ENCODE measurements around the gene DMRT1.

DMRT1 gene

DNA sequence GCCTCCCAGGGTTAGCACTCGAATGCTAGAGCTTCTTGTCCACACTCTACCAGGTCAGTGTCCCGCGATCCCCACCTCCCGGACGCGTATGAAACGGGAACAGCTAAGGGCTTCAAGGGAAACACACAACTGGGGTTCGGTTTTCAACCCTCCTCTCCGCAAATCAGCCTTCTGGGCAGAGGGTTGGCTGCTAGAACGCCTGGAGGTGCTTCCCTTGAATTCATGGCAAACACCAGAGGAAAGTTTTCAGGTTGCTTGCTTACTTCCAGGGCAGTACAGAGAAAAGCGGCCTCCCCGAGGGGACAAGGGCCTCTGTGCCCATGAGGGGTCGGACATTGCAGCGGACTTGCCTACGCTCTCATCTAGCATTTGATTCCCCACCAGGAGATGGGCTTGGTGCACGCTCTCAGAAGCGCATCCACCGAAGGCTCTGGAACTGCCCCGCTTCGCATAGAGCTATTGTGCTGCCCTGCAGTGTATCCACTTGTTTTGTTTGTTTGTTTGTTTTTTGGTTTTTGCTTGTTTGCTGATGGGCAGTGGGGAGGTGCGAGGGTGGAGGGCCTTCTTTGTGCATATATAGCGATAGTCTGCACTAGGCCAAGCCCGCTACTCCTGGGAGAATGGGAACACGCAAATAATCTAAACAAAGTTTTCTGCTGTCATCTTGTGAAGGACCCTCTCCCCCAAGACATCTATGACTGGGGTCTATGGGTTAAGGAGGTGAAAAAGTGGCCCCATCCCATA is 133.7 kb downstream of the DMRT1 start:
- POLR2A ChIA-PET (ENCODE audit: low non-redundant PET), result no interaction called here

DNA sequence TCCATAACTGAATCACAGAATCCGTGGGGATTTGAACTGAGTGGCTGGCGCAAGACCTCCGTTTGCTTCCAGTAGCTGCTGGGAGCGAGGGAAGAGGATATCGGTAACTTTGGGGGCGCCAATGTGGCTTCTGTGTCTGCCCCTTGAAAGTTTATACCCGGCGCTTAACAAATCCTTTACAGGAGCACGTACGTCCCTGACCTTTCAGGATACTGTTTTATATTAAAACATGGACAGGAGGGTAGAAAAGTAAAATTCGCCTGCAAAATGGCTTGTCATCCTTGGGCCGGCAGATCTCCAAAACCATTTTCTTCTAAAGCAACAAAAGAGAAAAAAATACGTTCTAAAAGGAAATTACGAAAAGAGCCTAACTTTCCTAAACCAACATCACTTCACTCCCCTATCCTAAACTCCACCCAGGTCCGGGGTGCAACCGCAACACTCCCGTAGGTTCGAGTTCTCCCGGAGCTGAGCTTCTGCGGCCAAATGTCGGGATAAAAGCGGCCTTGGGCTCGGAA is 134.3 kb downstream of the DMRT1 start:
- no peak for DNase-seq (ENCODE audit: low spot score)
- ChIA-PET POLR2A (ENCODE audit: low non-redundant PET) (no interaction called here), CTCF (interaction anchor here (0.6 to 1.0 kb wide), 3 partner anchors 25 to 64 kb away, joined by 3 to 5 read pairs (median 5); no protein-coding TSS in a partner anchor)
- no peak overlapping the region for H3K27ac ChIP-seq
- TF ChIP-seq, protein P1, sequence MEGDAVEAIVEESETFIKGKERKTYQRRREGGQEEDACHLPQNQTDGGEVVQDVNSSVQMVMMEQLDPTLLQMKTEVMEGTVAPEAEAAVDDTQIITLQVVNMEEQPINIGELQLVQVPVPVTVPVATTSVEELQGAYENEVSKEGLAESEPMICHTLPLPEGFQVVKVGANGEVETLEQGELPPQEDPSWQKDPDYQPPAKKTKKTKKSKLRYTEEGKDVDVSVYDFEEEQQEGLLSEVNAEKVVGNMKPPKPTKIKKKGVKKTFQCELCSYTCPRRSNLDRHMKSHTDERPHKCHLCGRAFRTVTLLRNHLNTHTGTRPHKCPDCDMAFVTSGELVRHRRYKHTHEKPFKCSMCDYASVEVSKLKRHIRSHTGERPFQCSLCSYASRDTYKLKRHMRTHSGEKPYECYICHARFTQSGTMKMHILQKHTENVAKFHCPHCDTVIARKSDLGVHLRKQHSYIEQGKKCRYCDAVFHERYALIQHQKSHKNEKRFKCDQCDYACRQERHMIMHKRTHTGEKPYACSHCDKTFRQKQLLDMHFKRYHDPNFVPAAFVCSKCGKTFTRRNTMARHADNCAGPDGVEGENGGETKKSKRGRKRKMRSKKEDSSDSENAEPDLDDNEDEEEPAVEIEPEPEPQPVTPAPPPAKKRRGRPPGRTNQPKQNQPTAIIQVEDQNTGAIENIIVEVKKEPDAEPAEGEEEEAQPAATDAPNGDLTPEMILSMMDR (conservative IDR thresholded peaks at IDR 0.05; ENCODE audit: low read depth), result no peak

More for the DNA sequence above, 133.7 kb downstream of the DMRT1 start:
- TF ChIP-seq, protein P1 (conservative IDR thresholded peaks at IDR 0.05; ENCODE audit: low read depth), result no peak
- H3K27ac ChIP-seq, result no peak overlapping the region
- no peak for DNase-seq (ENCODE audit: low spot score)
- CTCF ChIA-PET, result interaction anchor here (0.6 to 1.0 kb wide), 2 partner anchors 26 to 47 kb away, joined by 5 read pairs; no protein-coding TSS in a partner anchor

DNA sequence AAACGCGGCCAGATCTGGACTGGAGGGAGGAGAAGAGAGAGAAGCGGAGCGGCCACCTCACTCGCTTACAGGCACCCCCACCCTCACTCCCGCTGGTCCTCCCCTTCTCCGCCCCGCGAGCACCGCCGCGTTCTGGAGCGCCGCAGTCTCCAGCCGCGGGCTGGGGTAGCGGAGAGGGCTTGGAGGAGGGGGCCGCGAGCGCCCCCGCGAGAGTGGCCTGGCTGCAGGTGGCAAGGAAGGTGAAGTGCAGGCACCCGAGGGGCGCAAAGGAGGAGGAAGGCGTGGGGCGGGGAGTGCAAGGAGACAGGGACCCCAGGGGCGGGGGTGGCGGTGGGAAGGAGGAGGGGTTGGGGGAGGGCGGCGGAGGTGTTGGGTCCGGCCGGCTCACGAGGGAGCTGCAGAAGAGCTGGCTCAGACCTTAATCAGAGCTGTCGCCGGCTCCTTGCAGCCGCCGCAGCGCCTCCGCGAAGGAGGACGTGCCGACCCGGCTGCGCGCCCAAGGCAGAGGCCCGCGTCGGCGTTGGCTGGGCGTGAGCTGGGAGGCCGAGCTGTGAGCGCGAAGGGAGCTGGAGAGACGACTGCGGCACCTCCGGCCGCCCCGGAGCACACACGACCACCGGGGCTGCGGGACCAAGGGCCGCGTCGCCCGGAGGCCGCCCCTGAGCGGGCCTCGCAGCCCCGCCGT is 134.9 kb downstream of the DMRT1 start, which contains the start of gene DMRT3:
DMRT3 (plus strand) TSS at position 398 of the 685 bp plus-strand sequence. CDS start 347 bp downstream, outside the sequence.
- ChIA-PET POLR2A (ENCODE audit: low non-redundant PET) (no interaction called here), CTCF (interaction anchor here (0.6 to 0.9 kb wide), 2 partner anchors 25 to 64 kb away, joined by 3 to 5 read pairs; no protein-coding TSS in a partner anchor)
- no peak within 1 kb of the TSS for H3K27ac ChIP-seq

DNA sequence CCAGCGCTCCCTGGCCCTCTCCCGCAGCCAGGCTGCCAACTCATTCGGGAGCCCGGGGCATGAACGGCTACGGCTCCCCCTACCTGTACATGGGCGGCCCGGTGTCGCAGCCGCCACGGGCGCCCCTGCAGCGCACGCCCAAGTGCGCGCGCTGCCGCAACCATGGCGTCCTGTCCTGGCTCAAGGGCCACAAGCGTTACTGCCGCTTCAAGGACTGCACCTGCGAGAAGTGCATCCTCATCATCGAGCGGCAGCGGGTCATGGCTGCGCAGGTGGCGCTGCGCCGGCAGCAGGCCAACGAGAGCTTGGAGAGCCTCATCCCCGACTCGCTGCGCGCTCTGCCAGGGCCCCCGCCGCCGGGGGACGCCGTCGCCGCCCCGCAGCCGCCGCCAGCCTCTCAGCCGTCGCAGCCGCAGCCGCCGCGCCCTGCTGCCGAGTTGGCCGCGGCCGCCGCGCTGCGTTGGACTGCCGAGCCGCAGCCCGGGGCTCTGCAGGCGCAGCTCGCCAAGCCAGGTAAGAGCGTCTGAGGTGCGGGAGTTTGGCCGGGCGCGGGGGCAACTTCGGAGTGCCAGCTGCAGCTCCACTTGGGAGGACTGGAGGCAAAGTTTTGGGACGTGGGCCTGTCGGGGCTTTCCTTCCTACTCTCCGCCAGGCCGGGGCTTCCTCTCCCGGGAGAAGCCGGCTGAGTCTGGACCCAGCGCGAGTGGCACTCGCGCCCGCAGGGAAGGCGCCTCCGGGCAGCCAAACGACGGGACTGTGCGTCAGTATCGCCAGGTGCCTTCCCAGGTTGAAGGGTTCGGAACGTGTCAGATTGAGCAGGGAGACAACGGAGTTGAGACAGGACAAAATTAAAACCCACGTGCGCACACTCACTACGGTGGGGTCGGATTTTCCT is 135.7 kb downstream of the DMRT1 start:
- POLR2A ChIA-PET (ENCODE audit: low non-redundant PET), result no interaction called here
- H3K27ac ChIP-seq, result no peak overlapping the region
- CTCF ChIA-PET, result interaction anchor here (0.6 kb wide), 1 partner anchor 52 kb away, joined by 3 read pairs; no protein-coding TSS in a partner anchor
- no peak for DNase-seq (ENCODE audit: low spot score)
- TF ChIP-seq, protein P1 (conservative IDR thresholded peaks at IDR 0.05; ENCODE audit: low read depth), result no peak

More for the DNA sequence above, 134.9 kb downstream of the DMRT1 start, which contains the start of gene DMRT3:
- DNase-seq (ENCODE audit: low spot score), result no peak
- TF ChIP-seq, protein P1 (conservative IDR thresholded peaks at IDR 0.05; ENCODE audit: low read depth), result no peak

DNA sequence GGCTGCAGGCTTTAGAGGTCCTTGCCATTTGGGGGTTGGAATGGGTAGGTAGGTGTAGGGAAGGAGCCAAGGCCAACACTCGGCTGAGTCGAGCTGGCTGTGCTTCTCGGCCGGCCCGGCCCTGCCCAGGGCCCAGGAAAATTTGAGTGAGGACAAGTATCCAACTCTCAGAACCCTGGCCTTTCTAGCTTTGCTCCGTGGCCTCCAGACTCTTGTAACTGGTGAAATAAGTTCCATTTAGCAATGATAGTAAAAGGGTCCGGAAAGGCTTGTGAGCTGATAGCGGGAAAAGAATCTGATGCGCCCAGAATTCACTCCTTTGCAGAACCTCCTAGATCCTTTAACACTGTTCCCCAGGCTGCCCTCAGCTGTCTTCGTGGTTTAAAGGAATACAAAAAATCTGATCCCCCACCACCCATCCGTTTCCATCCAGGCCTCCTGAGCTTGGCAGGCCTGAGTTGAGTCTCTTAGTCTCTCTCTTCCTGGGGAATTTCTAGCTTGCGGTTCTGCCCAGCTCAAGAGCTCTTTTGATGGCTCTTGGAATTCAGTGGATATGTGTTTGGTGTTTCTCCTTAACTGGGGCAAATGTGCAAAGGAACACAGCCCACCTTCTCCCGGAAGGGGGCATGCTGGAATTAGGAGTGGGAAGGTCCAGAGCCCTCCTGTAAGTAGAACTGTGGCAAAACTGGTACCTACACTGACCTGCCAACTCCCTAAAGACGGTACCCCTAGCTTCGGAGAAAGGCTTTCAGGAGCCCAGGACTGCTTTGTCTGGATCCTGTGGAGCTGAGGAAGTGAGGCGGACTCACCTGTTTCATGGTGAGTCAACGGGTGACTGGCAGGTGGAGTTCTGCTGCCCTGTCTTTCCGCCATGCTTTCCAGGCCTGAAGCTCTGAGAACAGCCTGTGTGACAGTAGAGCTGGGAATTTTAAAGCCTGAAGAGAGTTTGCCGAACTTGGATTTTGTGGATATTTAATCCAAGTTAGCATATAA is 136.6 kb downstream of the DMRT1 start:
- TF ChIP-seq, protein P1 (conservative IDR thresholded peaks at IDR 0.05; ENCODE audit: low read depth), result no peak
- ChIA-PET POLR2A (ENCODE audit: low non-redundant PET) (no interaction called here), CTCF (interaction anchor here (0.6 to 0.8 kb wide), 4 partner anchors 31 to 1555 kb away, joined by 3 to 5 read pairs (median 3); no protein-coding TSS in a partner anchor)
- no peak overlapping the region for H3K27ac ChIP-seq
- DNase-seq (ENCODE audit: low spot score), result no peak
